H9 (cell line): ENCODE data around the gene NLN. TPM values are rescaled to one million over a fixed set of nuclear protein-coding genes. Genes with fewer than 3 reads are reported as not detected.
"Not testable (repeated sequence)": the region's sequence is repeated elsewhere in the genome, so short reads cannot be mapped to it uniquely, and the experiment has no call there.

Experiments
- DNase-seq: peaks from one replicate; pipeline ENCODE4 v3.0.0-alpha.2; 2017
- H2AFZ ChIP-seq: one replicate; pipeline ENCODE4 v1.6.1; 2013; ENCODE audit warnings: mild to moderate bottlenecking, low read length, control low read depth, moderate library complexity
- H2AK5ac ChIP-seq: 2 replicates; pipeline ENCODE4 v1.6.1; 2013; ENCODE audit warnings: low read length, control low read depth, mixed read lengths; ENCODE audit not compliant: insufficient read length
- H2BK120ac ChIP-seq: one replicate; pipeline ENCODE4 v1.6.1; 2013; ENCODE audit warnings: low read depth, mild to moderate bottlenecking, low read length, control low read depth, inconsistent platforms; ENCODE audit not compliant: poor library complexity, severe bottlenecking
- H2BK12ac ChIP-seq: 2 replicates; pipeline ENCODE4 v1.6.1; 2013; ENCODE audit warnings: low read length, control low read depth, mixed read lengths, low read depth; ENCODE audit not compliant: insufficient read length
- H2BK15ac ChIP-seq: 2 replicates; pipeline ENCODE4 v1.6.1; 2013; ENCODE audit warnings: low read depth, low read length, control low read depth
- H2BK20ac ChIP-seq: one replicate; pipeline ENCODE4 v1.6.1; 2013; ENCODE audit warnings: low read depth, mild to moderate bottlenecking, low read length, control low read depth, inconsistent platforms; ENCODE audit not compliant: poor library complexity, severe bottlenecking
- H2BK5ac ChIP-seq: 2 replicates; pipeline ENCODE4 v1.6.1; 2013; ENCODE audit warnings: low read length, control low read depth, mixed read lengths; ENCODE audit not compliant: insufficient read length
- H3K14ac ChIP-seq: 2 replicates; pipeline ENCODE4 v1.6.1; 2013; ENCODE audit warnings: low read length, control low read depth; ENCODE audit not compliant: insufficient read depth
- H3K18ac ChIP-seq: 2 replicates; pipeline ENCODE4 v1.6.1; 2013; ENCODE audit warnings: low read depth, mild to moderate bottlenecking, mixed read lengths, low read length, control low read depth; ENCODE audit not compliant: insufficient read length
- H3K23ac ChIP-seq: 2 replicates; pipeline ENCODE4 v1.6.1; 2013; ENCODE audit warnings: low read length, control low read depth, mixed read lengths, low read depth; ENCODE audit not compliant: insufficient read length
- H3K23me2 ChIP-seq: 2 replicates; pipeline ENCODE4 v1.6.1; 2013; ENCODE audit warnings: low read depth, mild to moderate bottlenecking, mixed read lengths, low read length, control low read depth; ENCODE audit not compliant: insufficient read length, poor library complexity, severe bottlenecking
- H3K27ac ChIP-seq: 2 replicates; pipeline ENCODE4 v1.5.1; 2013; ENCODE audit warnings: low read length, control low read depth, mixed read lengths, low read depth; ENCODE audit not compliant: insufficient read length
- H3K27me3 ChIP-seq: 2 replicates; pipeline ENCODE4 v1.6.1; 2013; ENCODE audit warnings: low read length, control low read depth, inconsistent platforms; ENCODE audit not compliant: insufficient read depth
- H3K4ac ChIP-seq: 2 replicates; pipeline ENCODE4 v1.6.1; 2013; ENCODE audit warnings: low read depth, mild to moderate bottlenecking, control low read depth, inconsistent platforms, low read length, moderate library complexity
- H3K4me1 ChIP-seq: 2 replicates; pipeline ENCODE4 v1.6.1; 2013; ENCODE audit warnings: low read length, control low read depth, inconsistent platforms; ENCODE audit not compliant: insufficient read depth
- H3K4me2 ChIP-seq: 2 replicates; pipeline ENCODE4 v1.6.1; 2013; ENCODE audit warnings: low read length, control low read depth, mixed read lengths; ENCODE audit not compliant: insufficient read length, insufficient read depth
- H3K56ac ChIP-seq: 2 replicates; pipeline ENCODE4 v1.6.1; 2013; ENCODE audit warnings: low read depth, mild to moderate bottlenecking, mixed read lengths, low read length, control low read depth; ENCODE audit not compliant: insufficient read length
- H3K79me1 ChIP-seq: 2 replicates; pipeline ENCODE4 v1.6.1; 2013; ENCODE audit warnings: low read depth, mild to moderate bottlenecking, moderate library complexity, low read length, control low read depth, inconsistent platforms; ENCODE audit not compliant: insufficient read depth, poor library complexity, severe bottlenecking
- H3K79me2 ChIP-seq: 2 replicates; pipeline ENCODE4 v1.6.1; 2013; ENCODE audit warnings: low read length, control low read depth, inconsistent platforms; ENCODE audit not compliant: insufficient read depth
- H3K9ac ChIP-seq: 2 replicates; pipeline ENCODE4 v1.6.1; 2013; ENCODE audit warnings: low read length, control low read depth, mixed read lengths; ENCODE audit not compliant: insufficient read length; ENCODE audit errors: extremely low read depth
- H3K9me3 ChIP-seq: one replicate; pipeline ENCODE4 v1.6.1; 2013; ENCODE audit warnings: low read depth, low read length, inconsistent platforms; ENCODE audit not compliant: control insufficient read depth
- H3T11ph ChIP-seq: one replicate; pipeline ENCODE4 v1.6.1; 2013; ENCODE audit warnings: mild to moderate bottlenecking, low read length, control low read depth, inconsistent platforms
- H4K20me1 ChIP-seq: one replicate; pipeline ENCODE4 v1.6.1; 2013; ENCODE audit not compliant: control insufficient read depth, insufficient read length, insufficient read depth
- H4K5ac ChIP-seq: 2 replicates; pipeline ENCODE4 v1.6.1; 2013; ENCODE audit warnings: low read depth, mild to moderate bottlenecking, mixed read lengths, low read length, control low read depth; ENCODE audit not compliant: insufficient read length
- H4K8ac ChIP-seq: replicated peaks from 2 replicates; pipeline ENCODE4 v1.6.1; 2013; ENCODE audit warnings: low read length, control low read depth, mixed read lengths, low read depth; ENCODE audit not compliant: insufficient read length
- H4K91ac ChIP-seq: 2 replicates; pipeline ENCODE4 v1.6.1; 2013; ENCODE audit warnings: low read depth, mild to moderate bottlenecking, moderate library complexity, mixed read lengths, low read length, control low read depth; ENCODE audit not compliant: insufficient read length
- H3K27ac Mint-ChIP-seq, 3 experiments: 2 replicates in 2 of 3; 3 replicates in 1 of 3; pipeline ENCODE4 v1.8.0; 2020 to 2021; ENCODE audit warnings: mixed read lengths in 3 of 3, mild to moderate bottlenecking in 1 of 3, moderate library complexity in 1 of 3
- H3K27me3 Mint-ChIP-seq: 2 replicates; pipeline ENCODE4 v1.8.0; 2021; ENCODE audit warnings: low read depth, mild to moderate bottlenecking, moderate library complexity, mixed read lengths
- H3K36me3 Mint-ChIP-seq, 3 experiments: 2 replicates in 2 of 3; 3 replicates in 1 of 3; pipeline ENCODE4 v1.8.0; 2020 to 2021; ENCODE audit warnings: low read depth in 3 of 3, mixed read lengths in 3 of 3; ENCODE audit not compliant: insufficient read depth in 1 of 3
- H3K4me1 Mint-ChIP-seq, 2 experiments: 2 replicates each; pipeline ENCODE4 v1.8.0; 2020; ENCODE audit warnings: mixed read lengths in 2 of 2
- H3K4me3 Mint-ChIP-seq, 2 experiments: 2 replicates in 1 of 2; 3 replicates in 1 of 2; pipeline ENCODE4 v1.8.0; 2020 to 2021; ENCODE audit warnings: mild to moderate bottlenecking in 2 of 2, mixed read lengths in 2 of 2, moderate library complexity in 1 of 2
- H3K9me3 Mint-ChIP-seq, 2 experiments: 2 replicates in 1 of 2; 3 replicates in 1 of 2; pipeline ENCODE4 v1.8.0; 2020; ENCODE audit warnings: mild to moderate bottlenecking in 2 of 2, mixed read lengths in 2 of 2, moderate library complexity in 1 of 2
- CTCF ChIP-seq: fragments of 200-600 bp; sonication (generic); conservative IDR thresholded peaks from 3 replicates; pipeline ENCODE4 v1.8.0; 2021; ENCODE audit warnings: antibody characterized with exemption, mild to moderate bottlenecking
- WGBS: extraction: QIAGEN DNeasy Blood & Tissue Kit; methylation state at CpG from one replicate; pipeline ENCODE4 v1.1.7; 2013; ENCODE audit warnings: missing lambda C conversion rate, low lambda C conversion rate, mixed read lengths; ENCODE audit not compliant: insufficient read length; ENCODE audit errors: extremely low coverage; 5-methylcytosine and 5-hydroxymethylcytosine counted together
- total RNA-seq: library from RNA; stranded (reverse); gene quantifications from 2 replicates; pipeline ENCODE4 v1.2.1, GENCODE V29; 2021

Gene NLN
- total RNA-seq, 1 experiment from 2014 or later, result 137 TPM

GRCh38 chr5:65805089-65805488, 83.1 kb downstream of the NLN start:
- no peak overlapping the region for H3K4ac ChIP-seq
- no peak overlapping the region for H2BK20ac ChIP-seq
- no CpG with 5 or more reads among the region's 2 CpGs for WGBS
- Mint-ChIP-seq H3K27ac (no peak overlapping the region), H3K4me1 (no peaks in the 10 kb centered on the region), H3K27me3 (no peaks in the 10 kb centered on the region), H3K4me3 (no peak overlapping the region), H3K36me3 (peaks cover 41 to 72% (median 64%) of the 10 kb centered on the region in 3 experiments), H3K9me3 (no peaks in the 10 kb centered on the region)
- no peak for DNase-seq
- no peak overlapping the region for H3K18ac ChIP-seq
- no peaks in the 10 kb centered on the region for H3K23me2 ChIP-seq
- H2AK5ac ChIP-seq, result no peak overlapping the region
- H3K14ac ChIP-seq, result no peak overlapping the region
- H3T11ph ChIP-seq, result no peak overlapping the region
- H2BK15ac ChIP-seq, result no peak overlapping the region
- H3K23ac ChIP-seq, result no peak overlapping the region
- H2BK120ac ChIP-seq, result no peak overlapping the region
- H3K4me2 ChIP-seq, result no peak overlapping the region
- H3K27ac ChIP-seq, result no peak overlapping the region
- H4K8ac ChIP-seq, result no peak overlapping the region
- no peaks in the 10 kb centered on the region for H4K20me1 ChIP-seq
- H2AFZ ChIP-seq, result no peak overlapping the region
- H3K79me1 ChIP-seq, result no peaks in the 10 kb centered on the region
- H3K9ac ChIP-seq, result no peak overlapping the region
- no peak overlapping the region for H3K56ac ChIP-seq
- no peak for TF ChIP-seq CTCF
- H4K91ac ChIP-seq, result no peak overlapping the region
- no peak overlapping the region for H2BK5ac ChIP-seq
- H3K79me2 ChIP-seq, result no peaks in the 10 kb centered on the region
- no peaks in the 10 kb centered on the region for H3K4me1 ChIP-seq
- peaks cover 4% of the 10 kb centered on the region for H3K9me3 ChIP-seq
- H2BK12ac ChIP-seq, result no peak overlapping the region
- no peak overlapping the region for H4K5ac ChIP-seq
- no peaks in the 10 kb centered on the region for H3K27me3 ChIP-seq

GRCh38 chr5:65807494-65807893, 85.5 kb downstream of the NLN start:
- not testable (repeated sequence) for H3K79me2 ChIP-seq, H3K79me1 ChIP-seq, H3K4me3 Mint-ChIP-seq, H3K27ac Mint-ChIP-seq, H4K5ac ChIP-seq, H2AK5ac ChIP-seq, H3K4me1 Mint-ChIP-seq, H3K27me3 ChIP-seq, H3K14ac ChIP-seq, H3K9me3 Mint-ChIP-seq, H4K20me1 ChIP-seq, H3K18ac ChIP-seq, H3K4ac ChIP-seq, H3K9me3 ChIP-seq, H3K4me1 ChIP-seq, H3K9ac ChIP-seq, H4K8ac ChIP-seq, H2BK12ac ChIP-seq, H2BK5ac ChIP-seq, H2AFZ ChIP-seq, H3K56ac ChIP-seq, H3K23ac ChIP-seq, H2BK15ac ChIP-seq, H3K27ac ChIP-seq, H3K4me2 ChIP-seq, H3T11ph ChIP-seq, DNase-seq, H4K91ac ChIP-seq, H2BK20ac ChIP-seq, H2BK120ac ChIP-seq, H3K27me3 Mint-ChIP-seq, H3K23me2 ChIP-seq
- WGBS, result no CpG with 5 or more reads among the region's 5 CpGs
- peaks cover 36 to 74% (median 68%) of the 10 kb centered on the region in 3 experiments; a peak in 6 of 7 replicates for H3K36me3 Mint-ChIP-seq
